Breast epithelium (tissue), 3 donors: ENCODE results near the gene BRF1.

Source experiments
- CTCF ChIP-seq, 3 donors: fragments of 450-650 bp; IDR thresholded peaks; one replicate each; pipeline ENCODE4 v1.5.1; 2016 to 2017; ENCODE audit warnings: antibody characterized with exemption in 3 of 3, mild to moderate bottlenecking in 3 of 3, moderate library complexity in 3 of 3
- POLR2A ChIP-seq: fragments of 450-650 bp; IDR thresholded peaks from one replicate; pipeline ENCODE4 v1.6.1; 2016; ENCODE audit warnings: antibody characterized with exemption, mild to moderate bottlenecking, moderate library complexity
- POLR2AphosphoS5 ChIP-seq, 3 donors: sonication (generic); formaldehyde crosslinking; IDR thresholded peaks; one replicate each; pipeline ENCODE4 v1.6.1; 2017; ENCODE audit warnings: antibody characterized with exemption in 3 of 3

- TF ChIP-seq CTCF (IDR thresholded peaks at IDR 0.05) (no peak), POLR2A (no peak), POLR2AphosphoS5 (IDR thresholded peaks at IDR 0.05) (no peak)
These were observed 16.7 kb upstream of the BRF1 start for GRCh38 chr14:105317546-105317945.
